IMR-90 (cell line): ENCODE results near the gene CDH3. TPM values are rescaled to one million over a fixed set of nuclear protein-coding genes. Genes with fewer than 3 reads are reported as not detected.

ENCODE experiments used
- ATAC-seq: fragments of 200-7000 bp; cut with Tn5 transposase; 2 replicates; pipeline ENCODE4 v1.9.1; 2020; ENCODE audit warnings: low read depth, mild to moderate bottlenecking, moderate library complexity
- BruUV-seq: library from RNA; stranded (reverse); fragments of 400-500 nt; replicated peaks from 2 replicates; lab custom pipeline; 2021; lab: Mats Ljungman, UMichigan
- CTCF ChIA-PET: fragments of 300-600 bp; formaldehyde crosslinking; extraction: SDS; loops from one replicate; lab custom pipeline; 2021; ENCODE audit warnings: antibody characterized with exemption; lab: Yijun Ruan, JAX
- POLR2A ChIA-PET: fragments of 300-600 bp; sonication (Branson Sonifier 250); formaldehyde crosslinking; loops from one replicate; lab custom pipeline; 2022; ENCODE audit warnings: antibody characterized with exemption; ENCODE audit not compliant: unreplicated experiment; lab: Charles Lee
- DNase-seq: peaks from one replicate; pipeline ENCODE4 v3.0.0; 2013
- H2AFZ ChIP-seq: replicated peaks from 2 replicates; pipeline ENCODE3; 2013; ENCODE audit warnings: low read length, mild to moderate bottlenecking; ENCODE audit not compliant: poor library complexity
- H2AK5ac ChIP-seq: 2 replicates; pipeline ENCODE4 v1.6.1; 2013; ENCODE audit warnings: low read depth, low read length, inconsistent platforms
- H2AK9ac ChIP-seq: replicated peaks from 2 replicates; pipeline ENCODE3; 2013; ENCODE audit warnings: mild to moderate bottlenecking, low read depth, low read length, moderate library complexity; ENCODE audit not compliant: poor library complexity
- H2BK120ac ChIP-seq: 2 replicates; pipeline ENCODE4 v1.6.1; 2013; ENCODE audit warnings: low read depth, low read length, inconsistent platforms
- H2BK15ac ChIP-seq: 3 replicates; pipeline ENCODE4 v1.6.1; 2013; ENCODE audit warnings: low read depth, low read length, inconsistent platforms
- H2BK20ac ChIP-seq: 2 replicates; pipeline ENCODE4 v1.6.1; 2013; ENCODE audit warnings: low read depth, mild to moderate bottlenecking, inconsistent platforms, low read length, moderate library complexity
- H2BK5ac ChIP-seq: 2 replicates; pipeline ENCODE4 v1.6.1; 2013; ENCODE audit warnings: mild to moderate bottlenecking, low read depth, low read length, inconsistent platforms; ENCODE audit not compliant: poor library complexity, severe bottlenecking
- H3K14ac ChIP-seq: replicated peaks from 2 replicates; pipeline ENCODE4 v1.6.1; 2013; ENCODE audit warnings: low read depth, low read length, inconsistent platforms
- H3K18ac ChIP-seq: 2 replicates; pipeline ENCODE4 v1.6.1; 2013; ENCODE audit warnings: low read depth, low read length, control low read depth
- H3K23ac ChIP-seq: 2 replicates; pipeline ENCODE4 v1.6.1; 2013; ENCODE audit warnings: low read depth, low read length, inconsistent platforms
- H3K27ac ChIP-seq: 2 replicates; pipeline ENCODE4 v1.5.1; 2013; ENCODE audit warnings: mild to moderate bottlenecking, control low read depth, low read length; ENCODE audit not compliant: insufficient read depth
- H3K27me3 ChIP-seq: 2 replicates; pipeline ENCODE4 v1.6.1; 2013; ENCODE audit warnings: low read length; ENCODE audit not compliant: control insufficient read depth, insufficient read depth
- H3K36me3 ChIP-seq: 2 replicates; pipeline ENCODE4 v1.6.1; 2013; ENCODE audit warnings: low read length, mixed read lengths; ENCODE audit not compliant: control insufficient read depth, insufficient read depth
- H3K4ac ChIP-seq: 2 replicates; pipeline ENCODE4 v1.6.1; 2013; ENCODE audit warnings: low read depth, low read length, inconsistent platforms
- H3K4me1 ChIP-seq: 2 replicates; pipeline ENCODE4 v1.6.1; 2013; ENCODE audit warnings: low read length, mixed read lengths; ENCODE audit not compliant: control insufficient read depth, insufficient read depth
- H3K4me2 ChIP-seq: 2 replicates; pipeline ENCODE4 v1.6.1; 2013; ENCODE audit warnings: low read depth, mild to moderate bottlenecking, control low read depth, low read length, moderate library complexity
- H3K4me3 ChIP-seq: 2 replicates; pipeline ENCODE4 v1.5.1; 2013; ENCODE audit warnings: low read depth, mild to moderate bottlenecking, control low read depth, low read length, moderate library complexity; ENCODE audit not compliant: insufficient read depth
- H3K56ac ChIP-seq: 2 replicates; pipeline ENCODE4 v1.6.1; 2013; ENCODE audit warnings: low read length, inconsistent platforms; ENCODE audit not compliant: insufficient read depth; ENCODE audit errors: extremely low read depth
- H3K79me1 ChIP-seq, 2 experiments: 2 replicates each; pipeline ENCODE4 v1.6.1; 2013; ENCODE audit warnings: low read length in 2 of 2, inconsistent platforms in 1 of 2, low read depth in 1 of 2
- H3K9ac ChIP-seq: 2 replicates; pipeline ENCODE4 v1.6.1; 2013; ENCODE audit warnings: low read depth, low read length, control low read depth
- H3K9me1 ChIP-seq: 2 replicates; pipeline ENCODE4 v1.6.1; 2013; ENCODE audit warnings: low read length, inconsistent platforms; ENCODE audit not compliant: insufficient read depth
- H3K9me3 ChIP-seq: 2 replicates; pipeline ENCODE4 v1.6.1; 2013; ENCODE audit warnings: low read length; ENCODE audit not compliant: control insufficient read depth, insufficient read depth
- H4K20me1 ChIP-seq: 2 replicates; pipeline ENCODE4 v1.6.1; 2013; ENCODE audit warnings: low read length, inconsistent platforms; ENCODE audit not compliant: insufficient read depth
- H4K5ac ChIP-seq: 2 replicates; pipeline ENCODE4 v1.6.1; 2013; ENCODE audit warnings: mild to moderate bottlenecking, low read depth, low read length, control low read depth
- H4K8ac ChIP-seq, 2 experiments: 2 replicates each; pipeline ENCODE4 v1.6.1; 2013; ENCODE audit warnings: low read depth in 2 of 2, low read length in 2 of 2, control low read depth in 1 of 2, inconsistent platforms in 1 of 2
- H4K91ac ChIP-seq: 2 replicates; pipeline ENCODE4 v1.6.1; 2013; ENCODE audit warnings: low read depth, low read length, inconsistent platforms; ENCODE audit not compliant: insufficient read depth
- BHLHE40 ChIP-seq: fragments of 150-350 bp; IDR thresholded peaks from 2 replicates; pipeline ENCODE4 v1.6.1; 2016; ENCODE audit warnings: mild to moderate bottlenecking, low read depth, low read length
- CEBPB ChIP-seq: IDR thresholded peaks from 2 replicates; pipeline ENCODE4 v1.6.1; 2012; ENCODE audit warnings: low read depth, low read length, improper control_type of control experiment
- CHD1 ChIP-seq: IDR thresholded peaks from 2 replicates; pipeline ENCODE4 v1.6.1; 2012; ENCODE audit warnings: low read depth, low read length, improper control_type of control experiment
- CTCF ChIP-seq: conservative IDR thresholded peaks from 2 replicates; pipeline ENCODE4 v1.5.1; 2012; ENCODE audit warnings: mild to moderate bottlenecking, low read depth, low read length, improper control_type of control experiment
- ELK1 ChIP-seq: fragments of 150-350 bp; IDR thresholded peaks from 2 replicates; pipeline ENCODE4 v1.6.1; 2016; ENCODE audit warnings: low read depth, mild to moderate bottlenecking, low read length, moderate library complexity, borderline replicate concordance
- FOS ChIP-seq: fragments of 150-350 bp; IDR thresholded peaks from 2 replicates; pipeline ENCODE4 v1.6.1; 2016; ENCODE audit warnings: low read depth, low read length
- MAZ ChIP-seq: IDR thresholded peaks from 2 replicates; pipeline ENCODE4 v1.6.1; 2012; ENCODE audit warnings: low read depth, mild to moderate bottlenecking, low read length, improper control_type of control experiment, moderate library complexity, borderline replicate concordance
- MXI1 ChIP-seq: IDR thresholded peaks from 2 replicates; pipeline ENCODE4 v1.6.1; 2012; ENCODE audit warnings: low read depth, mild to moderate bottlenecking, low read length, moderate library complexity, borderline replicate concordance
- NFE2L2 ChIP-seq: fragments of 150-350 bp; IDR thresholded peaks from 2 replicates; pipeline ENCODE4 v1.6.1; 2016; ENCODE audit warnings: low read depth, mild to moderate bottlenecking, low read length
- POLR2A ChIP-seq: IDR thresholded peaks from 2 replicates; pipeline ENCODE4 v1.6.1; 2012; ENCODE audit warnings: mild to moderate bottlenecking, low read depth, low read length
- RAD21 ChIP-seq: IDR thresholded peaks from 2 replicates; pipeline ENCODE4 v1.6.1; 2012; ENCODE audit warnings: low read length, improper control_type of control experiment
- RCOR1 ChIP-seq: IDR thresholded peaks from 2 replicates; pipeline ENCODE4 v1.6.1; 2012; ENCODE audit warnings: mild to moderate bottlenecking, low read length, improper control_type of control experiment; ENCODE audit not compliant: insufficient replicate concordance
- RFX5 ChIP-seq: IDR thresholded peaks from 2 replicates; pipeline ENCODE4 v1.8.0; 2012; ENCODE audit warnings: low read depth, mild to moderate bottlenecking, low read length, moderate library complexity
- SMC3 ChIP-seq: fragments of 150-350 bp; IDR thresholded peaks from 2 replicates; pipeline ENCODE4 v1.6.1; 2016; ENCODE audit warnings: low read depth, mild to moderate bottlenecking, antibody characterized with exemption, low read length, moderate library complexity
- USF2 ChIP-seq: fragments of 150-350 bp; IDR thresholded peaks from 2 replicates; pipeline ENCODE4 v1.6.1; 2017; ENCODE audit warnings: mild to moderate bottlenecking, antibody characterized with exemption, low read length, low read depth
- dilution Hi-C: fragments of 300-500 bp; cut with HindIII; formaldehyde crosslinking; loops from one replicate; pipeline ENCODE4 v1.14.3; 2018; ENCODE audit warnings: low sequenced_read_pairs; ENCODE audit not compliant: unreplicated experiment
- in situ Hi-C: fragments of 300-500 bp; cut with MboI; formaldehyde crosslinking; loops from 3 replicates; pipeline ENCODE4 v1.14.3; 2019; ENCODE audit warnings: low sequenced_read_pairs, inconsistent platforms, mixed read lengths
- intact Hi-C: fragments of 100-400 bp; cut with micrococcal nuclease; formaldehyde crosslinking; loops from 2 replicates; pipeline ENCODE4 v1.10.0; 2022
- polyA plus RNA-seq, 3 experiments: library from polyadenylated mRNA; depleted of rRNA; stranded (reverse); fragments of >200 nt; gene quantifications; 2 replicates each; pipeline ENCODE4 v1.2.3, GENCODE V29; 2012; ENCODE audit warnings: low replicate concordance in 1 of 3
- total RNA-seq: library from RNA; depleted of rRNA; stranded (reverse); fragments of >200 nt; gene quantifications from 2 replicates; pipeline ENCODE4 v1.2.3, GENCODE V29; 2012

The CDH3 gene
- total and polyA plus RNA-seq, 2 of the 4 experiments (the other 2 are of a cell fraction), result not detected

- TF ChIP-seq NFE2L2 (no peak), RAD21 (no peak), RFX5 (no peak), MXI1 (no peak), SMC3 (no peak), CHD1 (no peak), RCOR1 (no peak), CEBPB (no peak), MAZ (no peak), FOS (no peak), BHLHE40 (no peak), POLR2A (no peak), ELK1 (no peak), USF2 (no peak), CTCF (no peak)
- no peak overlapping the region for H4K8ac ChIP-seq
- H3K4me3 ChIP-seq, result no peak overlapping the region
- H3K4me1 ChIP-seq, result no peaks in the 10 kb centered on the region
- no peak overlapping the region for H4K5ac ChIP-seq
- H3K27ac ChIP-seq, result no peak overlapping the region
- H3K14ac ChIP-seq, result no peak overlapping the region
- H2AK9ac ChIP-seq, result no peak overlapping the region
- intact Hi-C loops, result no loop called here
- H4K91ac ChIP-seq, result no peak overlapping the region
- POLR2A ChIA-PET, result no interaction called here
- no peak overlapping the region for H2AFZ ChIP-seq
- no peaks in the 10 kb centered on the region for H3K9me3 ChIP-seq
- DNase-seq, result no peak
- H3K4me2 ChIP-seq, result no peak overlapping the region
- no peak for ATAC-seq
- no peak overlapping the region for H3K56ac ChIP-seq
- no peak overlapping the region for H2BK20ac ChIP-seq
- no peak overlapping the region for H3K9ac ChIP-seq
- H3K18ac ChIP-seq, result no peak overlapping the region
- CTCF ChIA-PET, result no interaction called here
- no peaks in the 10 kb centered on the region for H3K79me1 ChIP-seq
- H3K9me1 ChIP-seq, result no peaks in the 10 kb centered on the region
- no peak overlapping the region for H2AK5ac ChIP-seq
- no peak overlapping the region for H2BK15ac ChIP-seq
- no peak overlapping the region for H3K4ac ChIP-seq
- in situ Hi-C loops, result no loop called here
- H3K36me3 ChIP-seq, result no peaks in the 10 kb centered on the region
- no peak overlapping the region for H2BK120ac ChIP-seq
- H4K20me1 ChIP-seq, result no peaks in the 10 kb centered on the region
- BruUV-seq, result no TSS peak
- H3K23ac ChIP-seq, result no peak overlapping the region
- dilution Hi-C loops, result no loop called here
- peaks cover 25% of the 10 kb centered on the region for H3K27me3 ChIP-seq
- H2BK5ac ChIP-seq, result no peak overlapping the region
Measured at GRCh38 chr16:68746951-68747350, 101.8 kb downstream of the CDH3 start.
